ENCODE measurements around the gene SNED1.
A peak's percentile ranks its signal among the peaks of the same experiment; 100 is the strongest.

Gene SNED1

GRCh38 chr2:241110607-241111439 is 112.4 kb downstream of the SNED1 start:
- no peak for DNase-seq

GRCh38 chr2:241111440-241111805 is 113.0 kb downstream of the SNED1 start:
- no peak for DNase-seq

GRCh38 chr2:241112046-241112445 is 113.6 kb downstream of the SNED1 start:
- no peak for DNase-seq

- no peak for DNase-seq
Observed at GRCh38 chr2:241112592-241112991, 114.2 kb downstream of the SNED1 start.

- no peak for DNase-seq
Observed at GRCh38 chr2:241114836-241115235, 116.4 kb downstream of the SNED1 start.

GRCh38 chr2:241115361-241115760 is 116.9 kb downstream of the SNED1 start:
- no peak for DNase-seq

- no peak for DNase-seq
Observed at GRCh38 chr2:241116606-241117560, 118.5 kb downstream of the SNED1 start.

- no peak for DNase-seq
Observed at GRCh38 chr2:241118737-241119505, 120.5 kb downstream of the SNED1 start.

- no peak for DNase-seq
Observed at GRCh38 chr2:241120440-241120839, 122.0 kb downstream of the SNED1 start.

GRCh38 chr2:241121008-241121407 is 122.6 kb downstream of the SNED1 start:
- DNase-seq: no peak

GRCh38 chr2:241122376-241123002 is 124.1 kb downstream of the SNED1 start:
- DNase-seq: no peak

- DNase-seq: peak; percentile 27 to 38
Observed at GRCh38 chr2:241123816-241124536, 125.6 kb downstream of the SNED1 start.

- DNase-seq: no peak
Observed at GRCh38 chr2:241125626-241126025, 127.2 kb downstream of the SNED1 start.

- no peak for DNase-seq
Observed at GRCh38 chr2:241126201-241126611, 127.8 kb downstream of the SNED1 start.

GRCh38 chr2:241126771-241127202 is 128.4 kb downstream of the SNED1 start:
- no peak for DNase-seq

- no peak for DNase-seq
Observed at GRCh38 chr2:241128266-241128665, 129.8 kb downstream of the SNED1 start.

GRCh38 chr2:241129086-241129871 is 130.9 kb downstream of the SNED1 start:
- DNase-seq: no peak

- no peak for DNase-seq
Observed at GRCh38 chr2:241130316-241130715, 131.9 kb downstream of the SNED1 start.

- DNase-seq: no peak
Observed at GRCh38 chr2:241131531-241131930, 133.1 kb downstream of the SNED1 start.

GRCh38 chr2:241132538-241133435 is 134.4 kb downstream of the SNED1 start:
- DNase-seq: no peak

All from activated CD4-positive, alpha-beta T cell treated with anti-CD3 and anti-CD28 coated beads, Interleukin-2, amount 50 U/mL, for 4 hours (primary cell).